Right atrium auricular region (tissue), 2 donors: Measurements from ENCODE around the gene SEC61B. TPM values are rescaled to one million over a fixed set of nuclear protein-coding genes. Genes with fewer than 3 reads are reported as not detected.

Experiments
- total RNA-seq, 2 donors: library from RNA; depleted of rRNA; stranded (reverse); fragments of >200 nt; gene quantifications; one replicate each; pipeline ENCODE4 v1.1.0, GENCODE V29; 2016

SEC61B gene
- total RNA-seq, 2 donors from 2014 or later: 29.4 to 53.1 TPM

Other genes with a start within 250 kb of the SEC61B start
- gene TGFBR1, start 117.2 kb upstream of the SEC61B start, total RNA-seq: 10 to 100 TPM in 1 of 2 donors, 1 to 10 TPM in 1; 8.0 to 15.4 TPM
- gene ALG2, start 340 bp upstream of the SEC61B start, total RNA-seq: 10 to 100 TPM; 21.6 to 26.2 TPM